GM23338 (cell line): ENCODE results near the gene SOX12. TPM values are rescaled to one million over a fixed set of nuclear protein-coding genes. Genes with fewer than 3 reads are reported as not detected.

ENCODE experiments used
- ATAC-seq: fragments of 200-7000 bp; cut with Tn5 transposase; 3 replicates; pipeline ENCODE4 v1.9.1; 2020
- DNase-seq: peaks from one replicate; pipeline ENCODE4 v3.0.0-alpha.2; 2015; ENCODE audit warnings: low spot score
- H2AFZ ChIP-seq: fragments of 200-600 bp; sonication (generic); 2 replicates; pipeline ENCODE4 v1.8.0; 2016; ENCODE audit warnings: antibody characterized with exemption, mild to moderate bottlenecking, moderate library complexity
- H3F3A ChIP-seq: fragments of 200-600 bp; sonication (generic); replicated peaks from 2 replicates; pipeline ENCODE4 v1.8.0; 2017; ENCODE audit warnings: antibody characterized with exemption, mixed run types, low read depth
- H3K27ac ChIP-seq: fragments of 200-600 bp; sonication (generic); 2 replicates; pipeline ENCODE4 v1.6.1; 2016; ENCODE audit warnings: low read depth
- H3K27me3 ChIP-seq: fragments of 200-600 bp; sonication (generic); 2 replicates; pipeline ENCODE4 v1.8.0; 2016; ENCODE audit warnings: mild to moderate bottlenecking, mixed run types, moderate library complexity; ENCODE audit not compliant: insufficient read depth
- H3K36me3 ChIP-seq: fragments of 200-600 bp; sonication (generic); 2 replicates; pipeline ENCODE4 v1.8.0; 2016; ENCODE audit warnings: mild to moderate bottlenecking; ENCODE audit not compliant: insufficient read depth
- H3K4me1 ChIP-seq: fragments of 200-600 bp; sonication (generic); 2 replicates; pipeline ENCODE4 v1.8.0; 2016; ENCODE audit warnings: mild to moderate bottlenecking, moderate library complexity; ENCODE audit not compliant: insufficient read depth
- H3K4me2 ChIP-seq: fragments of 200-600 bp; sonication (generic); 2 replicates; pipeline ENCODE4 v1.7.1; 2017; ENCODE audit warnings: mixed run types
- H3K4me3 ChIP-seq: fragments of 200-600 bp; sonication (generic); 2 replicates; pipeline ENCODE4 v1.6.1; 2016; ENCODE audit warnings: mixed run types
- H3K79me2 ChIP-seq: fragments of 200-600 bp; sonication (generic); replicated peaks from 2 replicates; pipeline ENCODE4 v1.8.0; 2017; ENCODE audit warnings: mild to moderate bottlenecking; ENCODE audit not compliant: insufficient read depth
- H3K9me2 ChIP-seq: fragments of 200-600 bp; sonication (generic); 2 replicates; pipeline ENCODE4 v1.8.0; 2017; ENCODE audit not compliant: insufficient read depth
- H4K20me1 ChIP-seq: fragments of 200-600 bp; sonication (generic); replicated peaks from 2 replicates; pipeline ENCODE4 v1.8.0; 2017; ENCODE audit warnings: mild to moderate bottlenecking; ENCODE audit not compliant: insufficient read depth
- H3K27ac Mint-ChIP-seq: 2 replicates; pipeline ENCODE4 v1.8.0; 2020; ENCODE audit warnings: inconsistent platforms, mild to moderate bottlenecking, moderate library complexity, mixed read lengths
- H3K27me3 Mint-ChIP-seq: 3 replicates; pipeline ENCODE4 v1.8.0; 2022; ENCODE audit warnings: low read depth, mild to moderate bottlenecking, moderate library complexity, mixed read lengths, inconsistent platforms; ENCODE audit not compliant: insufficient read depth, poor library complexity
- H3K36me3 Mint-ChIP-seq: 3 replicates; pipeline ENCODE4 v1.8.0; 2021; ENCODE audit warnings: low read depth, mild to moderate bottlenecking, inconsistent platforms, moderate library complexity, mixed read lengths
- H3K4me1 Mint-ChIP-seq: 3 replicates; pipeline ENCODE4 v1.8.0; 2020; ENCODE audit warnings: mild to moderate bottlenecking, inconsistent platforms, mixed read lengths
- H3K4me3 Mint-ChIP-seq: 3 replicates; pipeline ENCODE4 v1.8.0; 2021; ENCODE audit warnings: moderate library complexity, mild to moderate bottlenecking, inconsistent platforms, mixed read lengths
- H3K9me3 Mint-ChIP-seq: 3 replicates; pipeline ENCODE4 v1.8.0; 2020; ENCODE audit warnings: moderate library complexity, mild to moderate bottlenecking, inconsistent platforms, mixed read lengths
- CREB1 ChIP-seq: fragments of 250-450 bp; sonication (Bioruptor Pico); IDR thresholded peaks from 2 replicates; pipeline ENCODE4 v1.5.0; 2020; ENCODE audit warnings: low read depth, mild to moderate bottlenecking, moderate library complexity
- ETS1 ChIP-seq: IDR thresholded peaks from 2 replicates; pipeline ENCODE4 v1.6.1; 2016; ENCODE audit warnings: antibody characterized with exemption
- POLR2AphosphoS5 ChIP-seq: IDR thresholded peaks from 2 replicates; pipeline ENCODE4 v1.6.1; 2016; ENCODE audit warnings: antibody characterized with exemption, low read depth
- ZNF462 ChIP-seq: fragments of 250-450 bp; sonication (Bioruptor Pico); IDR thresholded peaks from 2 replicates; pipeline ENCODE4 v1.5.0; 2020; ENCODE audit warnings: mild to moderate bottlenecking, moderate library complexity
- polyA plus RNA-seq: library from polyadenylated mRNA; unstranded; fragments of >200 nt; fragmentation: Nextera tagmentation; extraction: Ambion mirVana; gene quantifications from 2 replicates; pipeline ENCODE4 v1.2.1, GENCODE V29; 2016
- total RNA-seq: library from RNA; depleted of rRNA; stranded (reverse); fragments of >200 nt; shearing (Covaris generic); gene quantifications from 2 replicates; pipeline ENCODE4 v1.2.3, GENCODE V29; 2014

Gene SOX12
- total and polyA plus RNA-seq, 2 experiments from 2014 or later: 14.1 to 32.0 TPM

- ATAC-seq: peak; percentile 97
- Mint-ChIP-seq H3K4me1 (peaks cover 28% of the 10 kb centered on the region), H3K4me3 (peak overlapping the region; percentile 81)
These were observed 15.3 kb upstream of the SOX12 start for GRCh38 chr20:309841-310644.

More at GRCh38 chr20:309841-310644, 15.3 kb upstream of the SOX12 start:
- H3F3A ChIP-seq: peaks cover 8% of the 10 kb centered on the region
- no peaks in the 10 kb centered on the region; the same call in 2 of the 3 replicates for H3K9me3 Mint-ChIP-seq
- no peaks in the 10 kb centered on the region; the same call in 2 of the 3 replicates for H3K36me3 Mint-ChIP-seq
- 0 out of 2 replicates have a peak overlapping the region, but pooled peaks have one; percentile 29 for H2AFZ ChIP-seq
- DNase-seq: peak; percentile 100
- no peaks in the 10 kb centered on the region for H3K27me3 ChIP-seq
- peak overlapping the region; percentile 96 for H3K27ac Mint-ChIP-seq
- H3K9me2 ChIP-seq: no peaks in the 10 kb centered on the region
- H3K36me3 ChIP-seq: no peaks in the 10 kb centered on the region
- peaks cover 8% of the 10 kb centered on the region for H3K27me3 Mint-ChIP-seq
- peak overlapping the region; percentile 62 for H3K4me3 ChIP-seq
- H3K27ac ChIP-seq: peak overlapping the region; percentile 96
- TF ChIP-seq CREB1 (CRISPR knock-in tag) (peak; percentile 46; the same call in 1 of the 2 replicates), ZNF462 (no peak), POLR2AphosphoS5 (peak; percentile 76), ETS1 (peak; percentile 12; the same call in 1 of the 2 replicates)
- peaks cover 19% of the 10 kb centered on the region for H3K4me1 ChIP-seq
- peak overlapping the region; percentile 90 for H3K4me2 ChIP-seq
- H4K20me1 ChIP-seq: no peaks in the 10 kb centered on the region
- H3K79me2 ChIP-seq: no peaks in the 10 kb centered on the region
